GM12878 (cell line): ENCODE measurements around the gene ST6GALNAC3. TPM values are rescaled to one million over a fixed set of nuclear protein-coding genes. Genes with fewer than 3 reads are reported as not detected.

ENCODE experiments used
- ATAC-seq: fragments of 200-7000 bp; cut with Tn5 transposase; 3 replicates; pipeline ENCODE4 v1.9.1; 2020; ENCODE audit warnings: mild to moderate bottlenecking, moderate library complexity
- BruUV-seq: library from RNA; stranded (reverse); fragments of 400-500 nt; replicated peaks from 2 replicates; lab custom pipeline; 2021; lab: Mats Ljungman, UMichigan
- CTCF ChIA-PET: fragments of 300-600 bp; sonication (Branson Sonifier 250); formaldehyde crosslinking; extraction: SDS; loops from one replicate; lab custom pipeline; 2021; ENCODE audit warnings: inconsistent platforms; lab: Yijun Ruan, JAX
- POLR2A ChIA-PET: fragments of 350-600 bp; formaldehyde crosslinking; extraction: SDS; loops from one replicate; lab custom pipeline; 2021; ENCODE audit warnings: inconsistent platforms; lab: Charles Lee
- RAD21 ChIA-PET: fragments of 300-600 bp; sonication (Branson Sonifier 250); formaldehyde crosslinking; loops from one replicate; lab custom pipeline; 2023; ENCODE audit warnings: antibody characterized with exemption; ENCODE audit not compliant: unreplicated experiment; lab: Charles Lee
- SMC1A ChIA-PET: fragments of 300-600 bp; sonication (Branson Sonifier 250); formaldehyde crosslinking; loops from one replicate; lab custom pipeline; 2023; ENCODE audit not compliant: unreplicated experiment, uncharacterized antibody; lab: Charles Lee
- DNase-seq: peaks from one replicate; pipeline ENCODE4 v3.0.0-alpha.2; 2011; ENCODE audit warnings: low read depth, low spot score
- FAIRE-seq: peaks from 3 replicates; lab custom pipeline; 2011; peaks lifted over from hg19 to GRCh38; lab: Jason Lieb, UNC
- H2AFZ ChIP-seq: 2 replicates; pipeline ENCODE4 v1.6.0; 2011; ENCODE audit warnings: low read depth, low read length, control low read depth; ENCODE audit not compliant: control insufficient read depth
- H3K27ac ChIP-seq: 2 replicates; pipeline ENCODE4 v1.5.1; 2011; ENCODE audit warnings: control low read depth; ENCODE audit not compliant: control insufficient read depth, insufficient read depth
- H3K27me3 ChIP-seq, 2 experiments: replicated peaks in 1 of 2; 2 replicates each; pipeline versions ENCODE4 v1.6.0 to v1.6.1; 2011; ENCODE audit warnings: low read length in 1 of 2; ENCODE audit not compliant: control insufficient read depth in 2 of 2, insufficient read depth in 2 of 2
- H3K36me3 ChIP-seq, 2 experiments: 2 replicates each; pipeline ENCODE4 v1.5.1; 2011; ENCODE audit warnings: low read length in 1 of 2; ENCODE audit not compliant: control insufficient read depth in 2 of 2, insufficient read depth in 2 of 2
- H3K4me1 ChIP-seq: 2 replicates; pipeline ENCODE4 v1.6.1; 2011; ENCODE audit warnings: mild to moderate bottlenecking, low read length, moderate library complexity, mixed read lengths; ENCODE audit not compliant: control insufficient read depth, insufficient read depth
- H3K4me2 ChIP-seq: 2 replicates; pipeline ENCODE4 v1.6.0; 2011; ENCODE audit warnings: control low read depth; ENCODE audit not compliant: control insufficient read depth, insufficient read depth
- H3K4me3 ChIP-seq: fragments of 200-600 bp; sonication (generic); 2 replicates; pipeline ENCODE4 v1.5.1; 2016
- H3K79me2 ChIP-seq: 2 replicates; pipeline ENCODE4 v1.6.0; 2011; ENCODE audit warnings: low read length; ENCODE audit not compliant: control insufficient read depth, insufficient read depth
- H3K9ac ChIP-seq: 2 replicates; pipeline ENCODE4 v1.8.0; 2011; ENCODE audit warnings: low read length, control low read depth, mixed read lengths; ENCODE audit not compliant: control insufficient read depth, insufficient read depth
- H3K9me3 ChIP-seq: replicated peaks from 3 replicates; pipeline ENCODE4 v1.5.1; 2011; ENCODE audit warnings: mild to moderate bottlenecking, low read length; ENCODE audit not compliant: control insufficient read depth, insufficient read depth
- H4K20me1 ChIP-seq: 2 replicates; pipeline ENCODE4 v1.6.0; 2011; ENCODE audit not compliant: control insufficient read depth, insufficient read depth
- BRCA1 ChIP-seq: IDR thresholded peaks from 2 replicates; pipeline ENCODE4 v1.6.1; 2011; ENCODE audit warnings: low read depth, low read length, improper control_type of control experiment
- GATAD2B ChIP-seq: fragments of 450-650 bp; conservative IDR thresholded peaks from 2 replicates; pipeline ENCODE4 v1.6.1; 2017; ENCODE audit warnings: low read depth, mild to moderate bottlenecking, moderate library complexity
- MXI1 ChIP-seq: fragments of 150-350 bp; IDR thresholded peaks from 2 replicates; pipeline ENCODE4 v1.6.1; 2011; ENCODE audit warnings: low read depth, mild to moderate bottlenecking, inconsistent platforms, low read length, improper control_type of control experiment
- MYB ChIP-seq: fragments of 150-350 bp; IDR thresholded peaks from 2 replicates; pipeline ENCODE4 v1.6.1; 2014; ENCODE audit warnings: mild to moderate bottlenecking, low read depth, low read length, borderline replicate concordance
- RAD21 ChIP-seq: IDR thresholded peaks from 2 replicates; pipeline ENCODE4 v1.6.1; 2011; ENCODE audit warnings: mild to moderate bottlenecking, low read depth, low read length, moderate library complexity; ENCODE audit not compliant: insufficient read depth
- WGBS: methylation state at CpG from one replicate; pipeline ENCODE4 v1.1.6; 2016; ENCODE audit warnings: low lambda C conversion rate; ENCODE audit not compliant: insufficient replicate concordance, insufficient coverage; ENCODE audit errors: missing lambda C conversion rate; 5-methylcytosine and 5-hydroxymethylcytosine counted together
- in situ Hi-C: fragments of 300-500 bp; cut with MboI; formaldehyde crosslinking; loops from 9 replicates; pipeline ENCODE4 v1.14.3; 2018; ENCODE audit warnings: mixed read lengths
- intact Hi-C: fragments of 100-400 bp; cut with micrococcal nuclease; formaldehyde crosslinking; loops from one replicate; pipeline ENCODE4 v1.14.2; 2022; ENCODE audit not compliant: unreplicated experiment
- polyA plus RNA-seq, 11 experiments: library from polyadenylated mRNA; depleted of rRNA in 4 of 11; unstranded in 6 of 11; stranded (reverse) in 5 of 11; fragments of >200 nt; fragmentation: Nextera tagmentation in 4 of 11; fragmentation: Illumina TruSeq in 1 of 11; extraction: Ambion mirVana in 4 of 11; extraction: Trizol in 1 of 11; gene quantifications; 1 replicate in 1 of 11; 2 replicates in 10 of 11; pipeline versions ENCODE4 v1.2.1 to v1.2.3, GENCODE V29; 2011 to 2016; ENCODE audit warnings: inconsistent platforms in 2 of 11, missing spikeins in 2 of 11, low read depth in 1 of 11
- total RNA-seq, 4 experiments: library from RNA; depleted of rRNA in 3 of 4; stranded (reverse); fragments of >200 nt in 3 of 4; fragmentation: Illumina TruSeq in 1 of 4; extraction: Trizol in 1 of 4; gene quantifications; 2 replicates each; pipeline versions ENCODE4 v1.2.1 to v1.2.3, GENCODE V29; 2013 to 2021
- TF ChIP-seq, protein P1 (sequence below): fragments of 450-650 bp; formaldehyde crosslinking; IDR thresholded peaks from 2 replicates; pipeline ENCODE4 v1.4.0; 2022; ENCODE audit warnings: mild to moderate bottlenecking, moderate library complexity
- TF ChIP-seq, protein P2 (sequence below): fragments of 450-650 bp; IDR thresholded peaks from 2 replicates; pipeline ENCODE4 v1.6.1; 2017; ENCODE audit warnings: borderline replicate concordance
- TF ChIP-seq, protein P3 (sequence below): IDR thresholded peaks from 2 replicates; pipeline ENCODE4 v1.6.1; 2012; ENCODE audit warnings: improper control_type of control experiment, low read depth, low read length; ENCODE audit not compliant: insufficient replicate concordance

Gene ST6GALNAC3
- total and polyA plus RNA-seq, 10 of the 15 experiments (the other 5 are each of a cell fraction or from before 2014, with no cell fraction given): 0.04 to 0.68 (median 0.18) TPM; not detected in 3

DNA sequence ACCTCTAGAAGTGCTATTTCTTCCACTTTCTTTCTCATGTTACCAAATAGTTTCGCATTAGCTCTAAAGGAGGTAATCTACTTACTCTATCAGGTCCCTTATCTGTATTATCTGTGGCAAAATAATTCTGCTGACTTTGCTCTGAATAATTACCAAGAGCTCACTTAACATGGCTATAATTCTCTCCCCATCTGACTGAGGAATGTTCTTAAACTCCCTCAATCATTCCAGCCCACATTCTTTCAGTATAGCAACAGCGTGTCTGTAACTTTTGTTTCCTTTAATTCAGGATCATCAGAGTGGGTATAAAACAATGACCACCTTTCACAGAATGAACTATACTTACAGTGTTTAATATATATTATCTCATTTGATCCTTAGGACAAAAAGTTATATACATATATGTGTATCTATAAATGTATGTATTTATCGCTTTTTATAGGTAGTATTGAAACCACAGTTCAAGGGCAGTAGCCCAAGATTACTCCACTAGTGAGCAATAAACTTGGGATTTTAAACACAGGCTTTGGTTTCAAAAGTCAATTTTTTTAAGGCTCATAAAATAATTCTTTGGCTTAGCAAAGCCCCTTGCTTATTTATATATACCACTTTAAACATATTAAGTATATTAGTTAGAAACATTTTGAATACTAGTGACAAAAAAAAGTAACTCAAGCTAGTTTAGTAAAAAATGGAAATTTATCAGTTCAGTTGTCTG is 36.1 kb upstream of the ST6GALNAC3 start:
- Histone ChIP-seq H3K27ac (no peak overlapping the region), H3K36me3 (no peaks in the 10 kb centered on the region), H2AFZ (no peak overlapping the region), H3K4me3 (no peak overlapping the region), H3K4me2 (no peak overlapping the region), H3K9ac (no peak overlapping the region), H4K20me1 (no peaks in the 10 kb centered on the region), H3K9me3 (no peaks in the 10 kb centered on the region), H3K4me1 (no peaks in the 10 kb centered on the region), H3K27me3 (no peaks in the 10 kb centered on the region; a peak in 1 of 4 replicates), H3K79me2 (no peaks in the 10 kb centered on the region)
- in situ Hi-C loops (no loop called here), intact Hi-C loops (loop anchor here (5.0 kb wide), 1 partner anchor 131 kb away; no protein-coding TSS in a partner anchor)
- TF ChIP-seq, protein P1, sequence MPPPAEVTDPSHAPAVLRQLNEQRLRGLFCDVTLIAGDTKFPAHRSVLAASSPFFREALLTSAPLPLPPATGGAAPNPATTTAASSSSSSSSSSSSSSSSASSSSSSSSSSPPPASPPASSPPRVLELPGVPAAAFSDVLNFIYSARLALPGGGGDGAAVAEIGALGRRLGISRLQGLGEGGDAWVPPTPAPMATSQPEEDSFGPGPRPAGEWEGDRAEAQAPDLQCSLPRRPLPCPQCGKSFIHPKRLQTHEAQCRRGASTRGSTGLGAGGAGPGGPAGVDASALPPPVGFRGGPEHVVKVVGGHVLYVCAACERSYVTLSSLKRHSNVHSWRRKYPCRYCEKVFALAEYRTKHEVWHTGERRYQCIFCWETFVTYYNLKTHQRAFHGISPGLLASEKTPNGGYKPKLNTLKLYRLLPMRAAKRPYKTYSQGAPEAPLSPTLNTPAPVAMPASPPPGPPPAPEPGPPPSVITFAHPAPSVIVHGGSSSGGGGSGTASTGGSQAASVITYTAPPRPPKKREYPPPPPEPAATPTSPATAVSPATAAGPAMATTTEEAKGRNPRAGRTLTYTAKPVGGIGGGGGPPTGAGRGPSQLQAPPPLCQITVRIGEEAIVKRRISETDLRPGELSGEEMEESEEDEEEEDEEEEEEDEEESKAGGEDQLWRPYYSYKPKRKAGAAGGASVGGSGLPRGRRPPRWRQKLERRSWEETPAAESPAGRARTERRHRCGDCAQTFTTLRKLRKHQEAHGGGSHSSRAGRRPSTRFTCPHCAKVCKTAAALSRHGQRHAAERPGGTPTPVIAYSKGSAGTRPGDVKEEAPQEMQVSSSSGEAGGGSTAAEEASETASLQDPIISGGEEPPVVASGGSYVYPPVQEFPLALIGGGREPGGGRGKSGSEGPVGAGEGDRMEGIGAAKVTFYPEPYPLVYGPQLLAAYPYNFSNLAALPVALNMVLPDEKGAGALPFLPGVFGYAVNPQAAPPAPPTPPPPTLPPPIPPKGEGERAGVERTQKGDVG: no peak
- TF ChIP-seq MYB: no peak
- TF ChIP-seq, protein P2, sequence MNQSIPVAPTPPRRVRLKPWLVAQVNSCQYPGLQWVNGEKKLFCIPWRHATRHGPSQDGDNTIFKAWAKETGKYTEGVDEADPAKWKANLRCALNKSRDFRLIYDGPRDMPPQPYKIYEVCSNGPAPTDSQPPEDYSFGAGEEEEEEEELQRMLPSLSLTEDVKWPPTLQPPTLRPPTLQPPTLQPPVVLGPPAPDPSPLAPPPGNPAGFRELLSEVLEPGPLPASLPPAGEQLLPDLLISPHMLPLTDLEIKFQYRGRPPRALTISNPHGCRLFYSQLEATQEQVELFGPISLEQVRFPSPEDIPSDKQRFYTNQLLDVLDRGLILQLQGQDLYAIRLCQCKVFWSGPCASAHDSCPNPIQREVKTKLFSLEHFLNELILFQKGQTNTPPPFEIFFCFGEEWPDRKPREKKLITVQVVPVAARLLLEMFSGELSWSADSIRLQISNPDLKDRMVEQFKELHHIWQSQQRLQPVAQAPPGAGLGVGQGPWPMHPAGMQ: no peak
- TF ChIP-seq BRCA1: no peak
- no peak for TF ChIP-seq GATAD2B
- no peak for TF ChIP-seq MXI1
- TF ChIP-seq, protein P3, sequence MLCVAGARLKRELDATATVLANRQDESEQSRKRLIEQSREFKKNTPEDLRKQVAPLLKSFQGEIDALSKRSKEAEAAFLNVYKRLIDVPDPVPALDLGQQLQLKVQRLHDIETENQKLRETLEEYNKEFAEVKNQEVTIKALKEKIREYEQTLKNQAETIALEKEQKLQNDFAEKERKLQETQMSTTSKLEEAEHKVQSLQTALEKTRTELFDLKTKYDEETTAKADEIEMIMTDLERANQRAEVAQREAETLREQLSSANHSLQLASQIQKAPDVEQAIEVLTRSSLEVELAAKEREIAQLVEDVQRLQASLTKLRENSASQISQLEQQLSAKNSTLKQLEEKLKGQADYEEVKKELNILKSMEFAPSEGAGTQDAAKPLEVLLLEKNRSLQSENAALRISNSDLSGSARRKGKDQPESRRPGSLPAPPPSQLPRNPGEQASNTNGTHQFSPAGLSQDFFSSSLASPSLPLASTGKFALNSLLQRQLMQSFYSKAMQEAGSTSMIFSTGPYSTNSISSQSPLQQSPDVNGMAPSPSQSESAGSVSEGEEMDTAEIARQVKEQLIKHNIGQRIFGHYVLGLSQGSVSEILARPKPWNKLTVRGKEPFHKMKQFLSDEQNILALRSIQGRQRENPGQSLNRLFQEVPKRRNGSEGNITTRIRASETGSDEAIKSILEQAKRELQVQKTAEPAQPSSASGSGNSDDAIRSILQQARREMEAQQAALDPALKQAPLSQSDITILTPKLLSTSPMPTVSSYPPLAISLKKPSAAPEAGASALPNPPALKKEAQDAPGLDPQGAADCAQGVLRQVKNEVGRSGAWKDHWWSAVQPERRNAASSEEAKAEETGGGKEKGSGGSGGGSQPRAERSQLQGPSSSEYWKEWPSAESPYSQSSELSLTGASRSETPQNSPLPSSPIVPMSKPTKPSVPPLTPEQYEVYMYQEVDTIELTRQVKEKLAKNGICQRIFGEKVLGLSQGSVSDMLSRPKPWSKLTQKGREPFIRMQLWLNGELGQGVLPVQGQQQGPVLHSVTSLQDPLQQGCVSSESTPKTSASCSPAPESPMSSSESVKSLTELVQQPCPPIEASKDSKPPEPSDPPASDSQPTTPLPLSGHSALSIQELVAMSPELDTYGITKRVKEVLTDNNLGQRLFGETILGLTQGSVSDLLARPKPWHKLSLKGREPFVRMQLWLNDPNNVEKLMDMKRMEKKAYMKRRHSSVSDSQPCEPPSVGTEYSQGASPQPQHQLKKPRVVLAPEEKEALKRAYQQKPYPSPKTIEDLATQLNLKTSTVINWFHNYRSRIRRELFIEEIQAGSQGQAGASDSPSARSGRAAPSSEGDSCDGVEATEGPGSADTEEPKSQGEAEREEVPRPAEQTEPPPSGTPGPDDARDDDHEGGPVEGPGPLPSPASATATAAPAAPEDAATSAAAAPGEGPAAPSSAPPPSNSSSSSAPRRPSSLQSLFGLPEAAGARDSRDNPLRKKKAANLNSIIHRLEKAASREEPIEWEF: no peak
- no peak for TF ChIP-seq RAD21
- ATAC-seq (no peak), FAIRE-seq (no peak), DNase-seq (no peak)
- ChIA-PET CTCF (no interaction called here), RAD21 (no interaction called here), POLR2A (no interaction called here), SMC1A (no interaction called here)
- no TSS peak for BruUV-seq
- 66% methylated on average over 3 of the region's 3 CpGs for WGBS
